ENCODE results near the gene AKT1.

DNA sequence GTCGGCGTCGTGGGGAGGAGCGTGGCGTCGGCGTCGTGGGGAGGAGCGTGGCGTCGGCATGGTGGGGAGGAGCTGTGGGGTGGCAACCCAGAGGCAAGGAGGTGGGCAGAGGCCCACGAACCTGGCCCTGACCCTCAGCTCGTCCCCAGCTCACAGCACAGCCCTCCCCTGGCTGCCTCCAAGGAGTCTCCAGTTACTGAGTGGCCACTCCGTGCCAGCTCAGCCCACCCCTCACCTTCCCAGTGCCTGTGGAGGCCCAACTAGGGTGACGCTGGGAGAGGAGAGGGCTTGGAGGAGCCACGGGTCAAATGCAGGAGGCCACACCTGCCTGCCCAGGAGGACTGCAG is 65.7 kb downstream of the AKT1 start:
- TF ChIP-seq POLR2A (IDR thresholded peaks at IDR 0.05; ENCODE audit: low read depth, low read length) (no peak), POLR2AphosphoS5 (IDR thresholded peaks at IDR 0.05; ENCODE audit: low read depth, low read length) (no peak)
